KMS-11 (cell line): ENCODE data around the gene FRMPD3.

ENCODE experiments used
- H2AFZ ChIP-seq: fragments of 200-600 bp; sonication (generic); 2 replicates; pipeline ENCODE4 v1.6.1; 2016; ENCODE audit warnings: antibody characterized with exemption, mixed run types, low read depth
- H3K27ac ChIP-seq: fragments of 200-600 bp; sonication (generic); 2 replicates; pipeline ENCODE4 v1.6.1; 2016; ENCODE audit warnings: mild to moderate bottlenecking, mixed run types
- H3K27me3 ChIP-seq: fragments of 200-600 bp; sonication (generic); 2 replicates; pipeline ENCODE4 v1.6.1; 2017; ENCODE audit warnings: mild to moderate bottlenecking, low read depth, mixed run types, moderate library complexity; ENCODE audit not compliant: insufficient read depth
- H3K36me3 ChIP-seq: fragments of 200-600 bp; sonication (generic); 2 replicates; pipeline ENCODE4 v1.6.1; 2017; ENCODE audit warnings: mild to moderate bottlenecking, mixed run types; ENCODE audit not compliant: insufficient read depth
- H3K4me1 ChIP-seq: fragments of 200-600 bp; sonication (generic); 2 replicates; pipeline ENCODE4 v1.6.1; 2016; ENCODE audit warnings: mild to moderate bottlenecking, low read depth, mixed run types; ENCODE audit not compliant: poor library complexity, severe bottlenecking
- H3K4me2 ChIP-seq: fragments of 200-600 bp; sonication (generic); 2 replicates; pipeline ENCODE4 v1.7.0; 2016; ENCODE audit warnings: mild to moderate bottlenecking, mixed run types
- H3K4me3 ChIP-seq: fragments of 200-600 bp; sonication (generic); IDR thresholded peaks from 2 replicates; pipeline ENCODE4 v1.6.1; 2017; ENCODE audit warnings: low read depth, low read length, mixed read lengths; ENCODE audit not compliant: insufficient read depth
- H3K79me2 ChIP-seq: fragments of 200-600 bp; sonication (generic); 2 replicates; pipeline ENCODE4 v1.6.1; 2016; ENCODE audit warnings: low read depth, mixed run types; ENCODE audit not compliant: insufficient read depth
- H3K9ac ChIP-seq: fragments of 200-600 bp; sonication (generic); 2 replicates; pipeline ENCODE4 v1.6.1; 2016; ENCODE audit warnings: mild to moderate bottlenecking, mixed run types
- H4K20me1 ChIP-seq: fragments of 200-600 bp; sonication (generic); 2 replicates; pipeline ENCODE4 v1.6.1; 2016; ENCODE audit warnings: mild to moderate bottlenecking, mixed run types; ENCODE audit not compliant: insufficient read depth
- TF ChIP-seq, protein P1 (sequence below): fragments of 200-600 bp; sonication (generic); conservative IDR thresholded peaks from 2 replicates; pipeline ENCODE4 v1.6.1; 2017; ENCODE audit warnings: low read depth, mild to moderate bottlenecking, antibody characterized with exemption, low read length, moderate library complexity, mixed read lengths

Gene FRMPD3

DNA sequence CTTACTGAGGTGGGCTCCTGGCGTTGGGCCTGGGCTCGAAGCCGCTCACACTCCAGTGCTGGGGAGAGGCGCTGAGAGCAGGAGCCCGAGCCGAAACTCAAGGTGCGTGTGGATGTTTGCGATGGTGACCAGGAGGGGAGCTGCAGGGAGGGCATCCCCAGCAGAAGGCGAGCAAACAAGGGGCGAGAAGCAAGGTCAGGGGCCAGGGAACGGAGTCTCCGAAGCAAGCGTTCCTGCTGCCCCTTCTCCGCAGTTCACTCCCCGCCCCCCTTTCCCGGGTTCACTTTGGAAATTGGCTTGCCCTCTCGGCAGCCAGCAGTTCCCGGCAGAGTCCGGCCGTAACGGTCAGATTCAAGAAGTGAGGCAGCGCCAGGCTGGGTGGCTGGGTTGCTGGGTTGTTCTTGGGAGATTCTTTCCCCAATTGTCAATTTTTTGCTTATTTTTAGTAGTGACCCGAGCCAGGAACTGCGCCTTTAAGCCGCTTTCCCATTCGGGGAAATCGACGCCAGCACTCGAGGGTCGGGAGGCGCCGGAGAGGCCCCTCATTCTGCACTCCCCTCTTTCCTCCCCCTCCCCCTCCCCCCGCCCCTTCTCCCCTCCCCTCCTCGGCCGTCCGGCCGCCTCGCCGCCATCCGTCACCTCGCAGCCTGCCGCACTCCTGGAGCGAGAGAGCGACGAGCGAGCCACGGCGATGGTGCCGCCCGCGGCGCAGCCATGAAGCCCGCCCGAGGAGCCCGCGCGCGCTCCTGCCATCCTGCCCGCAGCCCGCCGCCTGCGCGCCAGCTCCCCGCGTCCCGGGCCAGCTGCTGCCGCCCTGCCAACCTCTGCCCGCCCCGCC is at the start of gene FRMPD3:
Gene FRMPD3, plus strand, starts transcription at position 655 of the 838 bp plus-strand sequence. CDS start 76,937 bp downstream, outside the sequence.
- Histone ChIP-seq H3K27me3 (no peaks in the 10 kb centered on the region), H3K4me1 (peaks cover 5% of the 10 kb centered on the region), H4K20me1 (no peaks in the 10 kb centered on the region), H3K9ac (peak within 1 kb of the TSS; percentile 22; the same call in 1 of the 2 replicates), H2AFZ (peak within 1 kb of the TSS; percentile 66), H3K79me2 (no peaks in the 10 kb centered on the region), H3K36me3 (no peaks in the 10 kb centered on the region), H3K27ac (no peak within 1 kb of the TSS), H3K4me3 (no peak within 1 kb of the TSS), H3K4me2 (peak within 1 kb of the TSS; percentile 57)
- TF ChIP-seq, protein P1, sequence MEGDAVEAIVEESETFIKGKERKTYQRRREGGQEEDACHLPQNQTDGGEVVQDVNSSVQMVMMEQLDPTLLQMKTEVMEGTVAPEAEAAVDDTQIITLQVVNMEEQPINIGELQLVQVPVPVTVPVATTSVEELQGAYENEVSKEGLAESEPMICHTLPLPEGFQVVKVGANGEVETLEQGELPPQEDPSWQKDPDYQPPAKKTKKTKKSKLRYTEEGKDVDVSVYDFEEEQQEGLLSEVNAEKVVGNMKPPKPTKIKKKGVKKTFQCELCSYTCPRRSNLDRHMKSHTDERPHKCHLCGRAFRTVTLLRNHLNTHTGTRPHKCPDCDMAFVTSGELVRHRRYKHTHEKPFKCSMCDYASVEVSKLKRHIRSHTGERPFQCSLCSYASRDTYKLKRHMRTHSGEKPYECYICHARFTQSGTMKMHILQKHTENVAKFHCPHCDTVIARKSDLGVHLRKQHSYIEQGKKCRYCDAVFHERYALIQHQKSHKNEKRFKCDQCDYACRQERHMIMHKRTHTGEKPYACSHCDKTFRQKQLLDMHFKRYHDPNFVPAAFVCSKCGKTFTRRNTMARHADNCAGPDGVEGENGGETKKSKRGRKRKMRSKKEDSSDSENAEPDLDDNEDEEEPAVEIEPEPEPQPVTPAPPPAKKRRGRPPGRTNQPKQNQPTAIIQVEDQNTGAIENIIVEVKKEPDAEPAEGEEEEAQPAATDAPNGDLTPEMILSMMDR = 0 out of 2 replicates have a peak, but pooled peaks have one; percentile 4

DNA sequence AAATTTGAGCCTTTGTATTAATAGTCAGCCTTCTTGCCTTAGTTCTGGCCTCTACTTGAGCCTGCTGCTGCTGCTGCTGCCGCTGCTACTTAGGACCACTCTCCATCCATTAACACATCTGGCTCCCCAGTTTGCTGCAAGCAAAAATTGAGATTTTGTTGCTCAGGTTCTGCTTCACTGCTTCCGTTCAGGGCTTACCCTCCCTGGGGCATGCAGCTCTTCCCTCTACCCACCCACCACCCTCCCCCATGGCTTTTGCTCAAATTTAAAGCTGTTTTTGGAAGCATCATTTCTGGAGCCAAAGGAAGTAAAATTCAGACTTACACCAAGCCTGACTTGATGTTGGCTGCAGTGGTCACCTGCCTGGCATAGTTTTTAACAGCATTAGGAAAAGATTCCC is 28.9 kb upstream of the FRMPD3 start:
- TF ChIP-seq, protein P1 = no peak
- Histone ChIP-seq H3K27me3 (no peaks in the 10 kb centered on the region), H3K27ac (no peak overlapping the region), H3K4me2 (no peak overlapping the region), H3K9ac (no peak overlapping the region), H3K4me1 (no peaks in the 10 kb centered on the region), H2AFZ (no peak overlapping the region), H3K36me3 (no peaks in the 10 kb centered on the region), H3K79me2 (no peaks in the 10 kb centered on the region), H3K4me3 (no peak overlapping the region), H4K20me1 (no peaks in the 10 kb centered on the region)

GRCh38 chrX:107421337-107421861 is 28.1 kb upstream of the FRMPD3 start:
- Histone ChIP-seq H4K20me1 (no peaks in the 10 kb centered on the region), H3K27me3 (no peaks in the 10 kb centered on the region), H3K36me3 (no peaks in the 10 kb centered on the region), H3K9ac (no peak overlapping the region), H3K4me1 (no peaks in the 10 kb centered on the region), H3K79me2 (no peaks in the 10 kb centered on the region), H3K27ac (no peak overlapping the region), H2AFZ (no peak overlapping the region), H3K4me2 (no peak overlapping the region), H3K4me3 (no peak overlapping the region)
- TF ChIP-seq, protein P1 = no peak

DNA sequence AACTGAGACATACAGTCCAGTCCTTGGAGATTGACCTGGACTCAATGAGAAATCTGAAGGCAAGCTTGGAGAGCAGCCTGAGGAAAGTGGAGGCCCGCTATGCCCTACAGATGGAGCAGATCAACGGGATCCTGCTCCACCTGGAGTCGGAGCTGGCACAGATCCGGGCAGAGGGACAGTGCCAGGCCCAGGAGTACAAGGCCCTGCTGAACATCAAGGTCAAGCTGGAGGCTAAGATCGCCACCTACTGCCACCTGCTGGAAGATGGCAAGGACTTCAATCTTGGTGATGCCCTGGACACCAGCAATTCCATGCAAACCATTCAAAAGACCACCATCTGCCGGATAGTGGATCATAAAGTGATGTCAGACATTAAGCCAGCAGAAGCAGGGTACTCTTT is 20.4 kb upstream of the FRMPD3 start:
- Histone ChIP-seq H3K9ac (no peak overlapping the region), H3K79me2 (no peaks in the 10 kb centered on the region), H3K4me1 (no peaks in the 10 kb centered on the region), H3K4me2 (no peak overlapping the region), H3K4me3 (no peak overlapping the region), H3K36me3 (no peaks in the 10 kb centered on the region), H2AFZ (no peak overlapping the region), H4K20me1 (no peaks in the 10 kb centered on the region), H3K27me3 (no peaks in the 10 kb centered on the region), H3K27ac (no peak overlapping the region)
- TF ChIP-seq, protein P1 = peak; percentile 68
